ENCODE data around the gene FCGR1A.
"Not testable (repeated sequence)": the region's sequence is repeated elsewhere in the genome, so short reads cannot be mapped to it uniquely, and the experiment has no call there.

Gene FCGR1A

DNA sequence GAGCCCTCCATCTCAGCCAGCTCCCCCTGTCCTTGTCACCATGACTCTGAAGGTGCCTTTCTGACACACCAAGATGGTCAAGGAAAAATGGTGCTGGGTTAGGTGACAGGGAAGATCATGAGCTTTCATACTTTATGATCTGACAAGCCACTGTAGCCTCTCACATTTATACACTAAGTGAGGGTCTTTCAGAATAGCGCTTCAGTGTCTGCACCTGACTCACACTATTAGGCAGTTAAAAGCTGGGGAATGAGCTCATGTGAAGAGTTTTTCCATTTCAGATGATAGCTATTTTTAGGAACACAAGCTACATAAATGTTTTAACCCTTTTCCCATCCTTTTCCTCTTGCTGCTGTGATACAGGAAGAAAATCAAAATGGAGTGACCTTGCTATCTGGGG is 4.2 kb upstream of the FCGR1A start:
- not testable (repeated sequence) for DNase-seq

GRCh38 chr1:149781413-149781984 is 995 bp upstream of the FCGR1A start:
- not testable (repeated sequence) for DNase-seq

GRCh38 chr1:149783289-149783688 is 795 bp downstream of the FCGR1A start:
- DNase-seq = not testable (repeated sequence)

- DNase-seq = not testable (repeated sequence)
Observed at GRCh38 chr1:149783868-149784267, 1.4 kb downstream of the FCGR1A start.

DNA sequence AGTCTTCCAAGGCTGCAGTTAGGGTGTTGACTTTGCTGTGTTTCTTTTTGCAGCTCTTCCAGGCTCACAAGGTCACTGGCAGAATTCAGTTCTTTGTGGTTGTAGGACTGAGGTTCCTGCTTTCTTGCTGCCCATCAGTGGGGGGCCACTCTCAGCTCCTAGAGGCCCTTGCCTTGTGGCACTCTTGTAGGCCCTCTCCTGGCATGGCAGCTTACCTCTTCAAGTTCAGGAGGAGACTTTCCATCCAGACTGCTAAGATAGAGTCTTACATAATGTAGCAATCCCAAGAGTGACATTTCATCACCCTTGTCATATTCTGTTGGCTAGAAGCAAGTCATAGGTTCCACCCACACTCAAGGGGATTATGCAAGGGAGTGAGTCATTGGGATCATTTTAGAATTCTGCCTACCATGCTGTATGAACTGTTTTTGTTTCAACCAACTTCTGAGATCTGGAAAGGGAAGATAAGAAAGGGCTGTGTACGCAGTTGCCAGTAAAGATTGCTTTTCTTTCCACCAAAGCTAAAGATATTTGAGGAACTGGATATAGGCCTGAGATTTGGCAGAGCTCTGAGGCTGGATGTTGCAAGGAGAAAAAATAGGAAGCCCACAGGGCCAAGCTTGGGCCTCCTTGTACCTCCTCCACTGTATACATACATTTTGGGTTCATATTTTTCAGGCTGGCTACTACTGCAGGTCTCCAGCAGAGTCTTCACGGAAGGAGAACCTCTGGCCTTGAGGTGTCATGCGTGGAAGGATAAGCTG is 5.4 kb downstream of the FCGR1A start:
- not testable (repeated sequence) for DNase-seq

GRCh38 chr1:149792502-149792901 is 10.0 kb downstream of the FCGR1A start:
- DNase-seq = peak; percentile 75

- peak; percentile 89 for DNase-seq
Observed at GRCh38 chr1:149792912-149793515, 10.5 kb downstream of the FCGR1A start.

DNA sequence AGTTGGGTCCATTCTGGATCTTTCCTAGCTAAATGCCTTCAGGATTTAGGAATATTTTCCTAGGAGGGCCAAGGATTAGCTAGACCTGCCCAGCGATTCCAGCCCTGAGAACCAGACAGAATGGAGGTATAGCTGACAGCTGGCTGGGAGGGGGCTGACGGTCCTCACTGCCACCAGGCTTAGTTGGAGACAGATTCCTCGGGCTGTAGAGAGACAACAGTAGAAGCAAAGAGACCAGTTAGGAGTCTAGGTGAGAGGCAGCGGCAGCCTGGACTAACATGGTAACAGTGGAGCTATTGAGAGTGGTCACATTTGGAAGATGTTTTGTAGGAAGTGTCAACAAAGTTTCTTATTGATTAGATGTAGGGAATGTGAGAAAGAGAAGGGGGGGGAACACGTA is 11.4 kb downstream of the FCGR1A start:
- DNase-seq = not testable (repeated sequence)

DNA sequence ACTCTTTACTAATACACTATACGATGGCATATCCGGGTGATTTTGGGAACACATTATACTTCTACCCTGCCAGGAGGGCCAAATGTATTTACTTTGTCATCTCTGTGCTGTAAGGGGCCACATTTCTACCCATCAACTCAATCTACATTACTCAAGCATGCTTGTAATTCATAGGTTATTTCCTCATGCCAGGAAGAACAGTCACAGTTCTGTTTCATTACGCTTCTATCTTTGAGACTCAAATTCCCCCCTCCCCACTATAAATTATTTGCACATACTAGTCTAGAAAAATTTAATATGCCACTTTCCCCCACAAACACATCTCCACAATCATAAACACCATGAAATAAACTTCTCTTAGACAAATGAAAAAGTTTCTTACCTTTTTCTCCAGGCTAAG is 19.1 kb downstream of the FCGR1A start:
- not testable (repeated sequence) for DNase-seq

GRCh38 chr1:149804417-149805080 is 22.1 kb downstream of the FCGR1A start:
- DNase-seq = not testable (repeated sequence)

- DNase-seq = not testable (repeated sequence)
Observed at GRCh38 chr1:149810697-149811405, 28.4 kb downstream of the FCGR1A start.

DNA sequence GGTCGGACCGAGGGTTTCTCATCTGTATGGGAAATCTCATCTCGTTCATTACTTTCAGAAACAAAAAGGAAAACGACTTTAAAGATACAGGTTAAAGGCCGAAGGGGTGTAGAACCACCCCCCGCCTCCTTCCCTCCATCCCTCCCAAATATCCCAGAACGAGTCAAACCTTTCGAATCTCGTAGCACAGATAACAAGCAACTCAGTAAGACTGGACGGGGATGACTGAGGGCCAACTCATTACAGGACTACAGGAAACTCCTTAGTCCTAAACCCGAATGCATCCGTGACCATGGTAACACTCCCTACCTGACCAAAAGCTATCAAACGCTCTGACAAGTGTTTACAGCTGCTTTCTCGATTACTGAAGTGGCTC is 29.0 kb downstream of the FCGR1A start:
- DNase-seq = peak; percentile 16

DNA sequence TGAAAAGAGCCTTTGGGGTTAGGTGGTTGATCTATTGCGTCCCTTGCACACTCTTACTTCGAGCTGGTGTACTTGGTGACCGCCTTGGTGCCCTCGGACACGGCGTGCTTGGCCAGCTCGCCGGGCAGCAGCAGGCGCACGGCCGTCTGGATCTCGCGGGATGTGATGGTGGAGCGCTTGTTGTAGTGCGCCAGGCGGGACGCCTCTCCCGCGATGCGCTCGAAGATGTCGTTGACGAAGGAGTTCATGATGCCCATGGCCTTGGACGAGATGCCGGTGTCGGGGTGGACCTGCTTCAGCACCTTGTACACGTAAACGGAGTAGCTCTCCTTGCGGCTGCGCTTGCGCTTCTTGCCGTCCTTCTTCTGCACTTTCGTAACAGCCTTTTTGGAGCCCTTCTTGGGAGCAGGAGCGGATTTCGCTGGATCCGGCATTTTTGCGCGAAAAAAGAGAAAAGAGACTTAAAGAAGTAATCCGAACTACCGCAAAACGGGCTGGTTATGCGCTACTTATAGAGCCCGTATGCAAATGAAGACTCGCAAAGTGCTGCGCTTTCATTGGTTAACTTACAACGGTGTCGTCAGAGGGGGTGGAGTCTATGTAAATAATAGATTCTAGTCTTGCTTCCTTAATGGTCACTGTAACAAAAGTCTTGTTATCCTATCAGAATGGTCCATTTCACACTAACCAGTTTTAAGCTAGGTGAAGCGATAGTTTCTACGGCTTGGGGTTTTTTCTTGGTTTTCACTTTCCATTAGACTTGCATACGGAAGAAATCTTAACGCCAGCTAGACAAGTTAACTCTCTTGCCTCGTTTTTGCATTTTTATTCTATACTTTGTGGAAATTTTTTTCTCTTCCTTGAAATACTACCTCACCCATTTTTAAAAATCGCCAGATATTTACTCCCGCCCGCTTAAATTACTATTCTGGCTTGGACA is 29.7 kb downstream of the FCGR1A start:
- DNase-seq = peak; percentile 94

DNA sequence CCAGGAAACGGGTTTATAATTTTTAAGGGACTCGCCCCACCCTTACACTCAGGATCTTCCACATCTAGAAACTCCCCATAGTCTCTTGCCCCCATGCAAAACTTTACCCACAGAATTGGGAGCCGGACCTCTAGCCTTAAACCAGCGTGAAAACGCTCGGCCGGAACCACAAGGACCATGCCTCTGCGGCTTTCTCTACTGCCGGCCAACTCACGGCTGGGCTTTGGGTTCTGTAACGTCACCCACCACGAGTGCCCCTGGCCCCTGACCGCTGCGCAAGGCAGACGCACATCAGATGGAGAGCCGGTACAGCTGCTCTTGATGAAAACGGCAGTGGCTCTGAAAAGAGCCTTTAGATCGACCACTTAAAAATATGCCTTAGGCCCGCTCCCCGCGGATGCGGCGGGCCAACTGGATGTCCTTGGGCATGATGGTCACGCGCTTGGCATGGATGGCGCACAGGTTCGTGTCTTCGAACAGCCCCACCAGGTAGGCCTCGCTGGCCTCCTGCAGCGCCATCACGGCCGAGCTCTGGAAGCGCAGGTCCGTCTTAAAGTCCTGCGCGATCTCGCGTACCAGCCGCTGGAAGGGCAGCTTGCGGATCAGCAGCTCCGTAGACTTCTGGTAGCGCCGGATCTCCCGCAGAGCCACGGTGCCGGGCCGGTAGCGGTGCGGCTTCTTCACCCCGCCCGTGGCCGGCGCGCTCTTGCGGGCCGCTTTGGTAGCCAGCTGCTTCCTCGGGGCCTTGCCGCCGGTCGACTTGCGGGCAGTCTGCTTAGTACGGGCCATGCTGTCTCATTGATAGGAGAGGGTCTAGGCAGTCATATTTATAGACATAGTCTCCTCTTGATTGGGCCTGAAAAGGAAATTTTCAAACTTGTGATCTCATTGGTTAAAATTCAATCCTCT is 30.7 kb downstream of the FCGR1A start:
- peak; percentile 85 for DNase-seq

GRCh38 chr1:149820387-149820786 is 37.9 kb downstream of the FCGR1A start:
- not testable (repeated sequence) for DNase-seq

- not testable (repeated sequence) for DNase-seq
Observed at GRCh38 chr1:149826555-149826954, 44.1 kb downstream of the FCGR1A start.

GRCh38 chr1:149831764-149832315 is 49.3 kb downstream of the FCGR1A start:
- DNase-seq = not testable (repeated sequence)

GRCh38 chr1:149832316-149833126 is 50.0 kb downstream of the FCGR1A start:
- DNase-seq = not testable (repeated sequence)

DNA sequence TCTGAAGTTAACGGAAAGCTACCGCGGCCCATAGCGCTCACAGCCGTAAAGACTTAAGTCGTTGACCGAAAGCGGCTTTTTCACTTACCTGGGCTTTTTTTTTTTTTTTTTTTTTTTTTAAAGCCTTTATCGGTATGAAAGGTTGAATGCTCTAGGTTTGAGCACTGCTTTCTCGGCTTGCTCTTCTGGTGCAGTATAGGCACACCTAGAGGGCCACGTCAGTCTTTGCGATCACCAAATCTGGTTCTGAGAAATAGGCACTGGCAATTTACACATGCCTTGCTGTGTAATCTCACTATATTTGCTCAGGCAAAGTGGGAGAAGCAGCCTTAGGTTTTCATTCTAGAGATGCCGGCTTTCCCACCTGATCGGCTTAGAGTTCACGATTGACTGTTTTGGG is 50.6 kb downstream of the FCGR1A start:
- not testable (repeated sequence) for DNase-seq

Data from CD4-positive, alpha-beta T cell treated with Interleukin-12 subunit alpha and Interleukin-12 subunit beta, for 1 hour (primary cell).